ENCODE data around the gene HSH2D.

GRCh38 chr19:16124953-16125352, 18.5 kb upstream of the HSH2D start:
- TF ChIP-seq POLR2A (IDR thresholded peaks at IDR 0.05) (no peak), CTCF (IDR thresholded peaks at IDR 0.05) (no peak)

All from ovary (tissue), 3 donors.